Activated CD4-positive, alpha-beta T cell treated with anti-CD3 and anti-CD28 coated beads, Interleukin-2, amount 50 U/mL, for 48 hours (primary cell): ENCODE data around the gene VIM.
"Not testable (repeated sequence)": the region's sequence is repeated elsewhere in the genome, so short reads cannot be mapped to it uniquely, and the experiment has no call there.

Source experiments
- DNase-seq, 2 experiments: peaks; one replicate each; pipeline ENCODE4 v3.0.0-alpha.2; 2020

VIM gene

DNA sequence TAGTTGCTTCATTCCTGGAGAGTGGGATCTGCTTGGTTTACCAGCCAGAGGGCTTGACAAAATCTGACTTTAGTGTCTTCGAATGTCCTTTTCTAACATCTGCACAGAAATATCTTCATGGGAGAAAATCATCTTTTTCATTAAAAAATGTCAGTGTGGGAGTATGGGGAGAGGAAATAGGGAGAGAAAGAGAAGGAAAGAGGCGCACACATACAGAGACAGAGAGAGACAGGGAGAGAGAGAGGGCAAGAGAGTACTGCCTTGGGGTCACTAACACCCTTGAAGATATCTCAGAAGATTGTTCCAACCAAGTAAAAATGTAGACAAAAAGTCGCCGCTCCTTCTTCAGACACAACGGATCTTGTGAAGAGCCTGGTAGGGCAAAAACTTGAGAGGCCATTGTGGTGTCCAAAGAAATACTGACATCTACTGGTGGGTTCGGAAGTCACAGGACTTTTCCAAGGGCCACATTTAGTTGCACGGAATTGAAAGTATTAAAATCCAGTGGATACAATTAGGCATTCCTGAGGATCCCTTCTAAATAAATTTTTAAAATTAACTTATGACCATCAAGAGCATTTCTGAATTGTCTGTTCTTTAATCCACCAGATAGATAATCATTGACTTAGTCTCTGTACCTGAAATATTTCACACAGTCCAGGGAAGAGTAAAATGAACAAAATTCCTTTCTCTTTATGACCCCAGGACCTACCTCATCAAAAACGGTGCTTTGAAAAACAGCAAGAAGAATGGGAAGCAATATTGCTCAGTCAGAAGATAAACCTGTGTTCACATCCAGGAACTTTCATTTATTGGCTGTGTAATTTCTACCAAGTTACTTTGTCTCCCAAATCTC lies 29.7 kb downstream of the VIM start:
- peak; percentile 40 to 57 for DNase-seq

DNA sequence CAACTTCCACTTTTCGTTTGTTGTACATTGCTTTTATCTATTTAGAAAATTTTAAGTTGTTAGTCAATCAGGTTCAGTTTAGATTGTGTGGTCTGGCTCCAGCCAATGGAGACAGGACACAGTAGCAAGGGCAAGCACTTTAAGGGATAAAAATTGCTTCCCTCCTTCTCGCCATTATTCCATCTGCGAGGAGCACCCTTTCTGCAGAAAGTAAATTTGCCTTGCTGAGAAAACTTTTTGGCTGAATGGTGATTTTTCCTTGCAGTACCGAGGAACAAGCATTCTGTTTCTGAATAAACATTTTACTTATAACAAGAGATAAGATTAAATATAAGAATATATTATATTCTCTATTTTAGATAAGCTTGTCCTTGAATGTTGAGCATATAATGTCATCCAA lies 34.5 kb downstream of the VIM start:
- no peak for DNase-seq

DNA sequence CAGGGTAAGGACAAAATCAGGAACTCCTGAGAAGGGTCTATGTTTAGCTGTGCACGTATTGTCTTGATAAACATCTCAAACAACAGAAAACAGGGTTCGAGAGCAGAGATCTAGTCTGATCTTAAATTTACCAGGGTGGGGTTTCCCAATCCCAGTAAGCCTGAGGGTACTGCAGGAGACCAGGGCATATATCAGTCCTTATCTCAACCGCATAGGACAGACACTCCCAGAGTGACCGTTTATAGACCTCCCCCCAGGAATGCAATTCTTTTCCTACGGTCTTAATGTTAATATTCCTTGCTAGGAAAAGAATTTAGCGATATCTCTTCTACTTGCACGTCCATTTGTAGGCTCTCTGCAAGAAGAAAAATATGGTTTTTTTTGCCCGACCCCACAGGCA lies 35.5 kb downstream of the VIM start:
- no peak for DNase-seq

- no peak for DNase-seq
These were observed 37.4 kb downstream of the VIM start for GRCh38 chr10:17265468-17265867.

DNA sequence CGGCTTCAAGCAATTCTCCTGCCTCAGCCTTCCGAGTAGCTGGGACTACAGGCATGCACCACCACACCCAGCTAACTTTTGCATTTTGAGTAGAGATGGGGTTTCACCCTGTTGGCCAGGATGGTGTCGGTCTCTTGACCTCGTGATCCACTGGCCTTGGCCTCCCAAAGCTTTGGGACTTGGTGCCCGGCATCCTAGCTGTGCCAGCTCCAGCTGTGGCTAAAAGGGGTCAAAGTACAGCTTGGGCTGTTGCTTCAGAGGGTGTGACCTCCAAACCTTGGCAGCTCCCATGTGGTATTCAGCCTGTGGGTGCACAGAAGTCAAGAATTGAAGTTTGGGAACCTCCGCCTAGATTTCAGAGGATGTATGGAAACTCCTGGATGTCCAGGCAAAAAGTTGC lies 38.5 kb downstream of the VIM start:
- DNase-seq = not testable (repeated sequence)

- DNase-seq = no peak
These were observed 44.6 kb downstream of the VIM start for GRCh38 chr10:17272648-17273047.

GRCh38 chr10:17273403-17273802 lies 45.4 kb downstream of the VIM start:
- no peak for DNase-seq

DNA sequence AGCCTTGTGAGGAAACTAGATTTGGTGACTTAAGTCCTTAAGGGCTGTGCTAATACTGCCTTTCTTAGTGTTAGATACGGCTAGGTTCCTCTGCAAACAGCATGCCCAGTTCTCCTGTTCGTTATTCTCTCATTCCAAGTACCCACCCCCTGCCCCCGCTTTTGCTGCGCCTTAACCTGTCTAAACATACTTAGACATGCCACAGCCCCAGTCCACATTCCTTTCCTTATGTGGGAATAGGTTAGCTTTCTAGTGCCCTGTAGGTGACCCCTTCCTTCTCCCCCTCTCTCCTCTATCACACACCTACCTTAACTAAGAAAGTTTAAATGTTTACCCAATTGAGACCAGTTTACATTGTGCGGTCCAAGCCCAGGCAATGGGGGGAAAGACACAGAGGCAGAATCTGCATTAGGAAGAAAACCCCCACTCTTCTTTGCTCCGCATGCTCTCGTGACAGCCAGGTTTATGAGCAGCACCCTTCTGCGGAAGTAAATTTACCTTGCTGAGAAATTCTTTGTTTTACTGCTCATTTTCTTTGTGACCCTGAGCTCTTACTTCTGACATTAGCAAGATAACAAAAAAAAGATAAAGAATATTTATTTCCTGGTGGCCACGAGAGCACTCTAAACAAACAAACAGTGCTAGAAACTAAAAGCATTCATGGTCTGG lies 48.8 kb downstream of the VIM start:
- DNase-seq = no peak

DNA sequence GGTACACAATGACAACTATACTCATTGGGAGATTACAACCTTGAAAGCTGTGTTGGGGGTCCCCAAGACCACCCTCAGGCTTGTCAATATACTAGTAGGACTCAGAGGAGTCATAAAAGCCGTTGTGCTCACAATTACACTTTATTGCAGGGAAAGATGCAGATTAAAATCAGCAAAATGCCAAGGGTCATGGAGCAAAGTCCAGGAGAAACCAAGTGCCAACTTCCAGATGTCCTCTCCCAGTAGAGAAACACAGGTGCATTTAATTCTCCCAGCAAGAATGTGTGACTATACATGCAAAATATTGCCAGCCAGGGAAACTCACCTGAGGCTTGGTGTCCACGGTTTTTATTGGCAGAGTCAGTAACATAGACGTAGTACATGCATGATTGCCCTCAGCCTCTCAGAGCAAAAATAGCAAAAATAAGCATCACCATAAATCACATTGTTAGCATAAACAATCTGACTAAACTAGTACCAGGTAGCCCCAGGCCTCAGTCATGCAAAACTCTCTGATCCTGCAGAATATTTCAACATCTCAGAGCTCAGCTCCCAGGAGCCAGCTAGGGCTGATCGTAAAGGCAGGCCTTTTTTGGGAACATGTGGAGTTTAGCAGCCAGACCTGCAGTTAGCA lies 50.7 kb downstream of the VIM start:
- no peak for DNase-seq

GRCh38 chr10:17282311-17282710 lies 54.3 kb downstream of the VIM start:
- DNase-seq = no peak

DNA sequence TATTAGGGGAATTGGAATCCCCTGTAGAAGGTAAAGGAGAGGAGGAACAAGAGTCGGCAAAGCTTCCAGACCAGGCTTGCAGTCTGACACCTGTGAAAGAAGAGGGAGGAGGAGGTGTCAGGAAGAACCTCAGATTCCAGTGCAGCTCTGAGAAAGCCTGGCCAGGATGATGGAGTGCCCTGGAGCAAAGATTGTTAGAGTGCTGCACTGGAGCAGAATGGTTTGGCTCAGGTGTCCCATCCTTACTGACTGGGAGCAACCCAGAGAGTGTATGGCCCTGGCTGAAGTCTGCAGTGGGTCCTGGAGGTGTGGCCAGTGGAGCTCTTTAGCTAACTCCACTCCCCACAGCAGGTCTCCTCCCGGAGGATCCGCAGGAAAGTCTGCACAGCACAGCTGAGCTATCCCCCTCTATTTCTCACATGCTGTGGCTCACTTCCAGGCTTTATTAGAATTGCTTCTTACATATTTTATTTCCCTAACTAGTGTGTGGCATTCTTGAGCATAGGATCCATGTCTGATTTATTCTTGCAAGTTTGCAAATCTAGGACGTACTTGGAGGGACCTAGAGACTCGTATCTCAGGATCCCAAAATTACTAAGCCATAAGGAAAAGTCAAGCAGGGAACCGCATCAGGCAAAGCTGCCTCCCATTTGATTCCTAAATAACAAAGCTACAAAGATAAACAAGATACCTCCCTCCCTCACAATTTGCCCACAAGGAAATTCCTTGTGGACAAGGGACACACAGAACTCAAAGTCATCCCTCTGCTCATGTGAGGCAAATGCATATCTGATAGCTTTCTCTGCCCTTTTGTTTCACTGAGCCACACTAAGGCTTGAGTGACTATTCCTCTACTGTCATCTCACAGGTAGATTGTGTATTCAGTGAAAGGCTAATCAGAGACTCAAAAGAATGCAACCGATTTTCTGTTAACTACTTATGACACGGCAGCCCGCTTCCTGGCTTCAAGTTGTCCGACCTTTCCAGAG lies 58.8 kb downstream of the VIM start:
- DNase-seq = no peak
